GM21786 (cell line): ENCODE results near the gene PTPN7.

ENCODE experiments used
- ATAC-seq: cut with Tn5 transposase; IDR thresholded peaks from one replicate; pipeline ENCODE4 v1.9.1; 2021; ENCODE audit not compliant: unreplicated experiment

Gene PTPN7

GRCh38 chr1:202110977-202111376 lies 49.4 kb downstream of the PTPN7 start:
- ATAC-seq = no peak

DNA sequence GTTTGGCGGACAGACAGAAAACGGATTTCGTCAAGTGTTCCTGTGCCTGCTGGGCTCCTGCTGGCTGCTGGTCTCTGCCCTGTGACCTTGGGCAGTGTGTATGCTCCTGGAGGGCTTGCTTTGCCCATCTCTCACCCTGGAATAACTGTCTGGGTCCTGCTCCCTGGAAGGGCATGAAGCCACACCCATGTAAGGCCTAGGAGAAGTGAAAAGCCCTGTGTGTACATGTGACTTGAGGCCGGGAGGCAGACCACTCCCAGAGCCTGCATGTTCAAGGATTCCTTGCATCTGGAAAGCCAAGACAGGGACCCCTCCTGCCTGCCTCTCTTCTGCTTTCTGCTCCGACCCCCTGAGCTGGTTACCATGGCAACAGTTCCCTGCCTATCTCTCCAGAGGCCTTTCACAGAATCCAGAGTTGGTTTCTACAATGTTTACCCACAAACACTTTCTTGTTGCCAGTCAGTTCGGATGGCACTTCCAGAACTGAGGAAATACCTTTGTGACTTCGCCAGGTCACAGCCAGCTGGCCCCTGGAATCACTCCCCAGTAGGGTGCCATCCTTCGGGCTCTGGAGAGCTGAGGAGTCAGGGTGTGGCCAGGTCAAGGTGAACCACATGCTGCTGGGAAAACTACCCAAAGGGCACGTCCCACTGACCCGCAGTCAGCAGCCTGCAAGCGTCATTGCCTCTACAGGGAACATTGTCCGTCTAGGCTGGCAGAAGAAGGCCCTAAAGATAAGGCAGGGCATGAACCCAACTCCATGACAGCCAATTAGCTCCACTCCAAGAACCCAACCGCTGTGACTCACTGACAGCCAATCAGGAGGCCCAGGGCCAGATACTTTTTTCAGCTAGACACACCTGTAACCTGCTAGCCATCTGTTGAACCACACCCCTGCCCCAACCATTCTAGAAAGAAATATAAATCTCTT lies 52.3 kb downstream of the PTPN7 start:
- ATAC-seq = no peak

DNA sequence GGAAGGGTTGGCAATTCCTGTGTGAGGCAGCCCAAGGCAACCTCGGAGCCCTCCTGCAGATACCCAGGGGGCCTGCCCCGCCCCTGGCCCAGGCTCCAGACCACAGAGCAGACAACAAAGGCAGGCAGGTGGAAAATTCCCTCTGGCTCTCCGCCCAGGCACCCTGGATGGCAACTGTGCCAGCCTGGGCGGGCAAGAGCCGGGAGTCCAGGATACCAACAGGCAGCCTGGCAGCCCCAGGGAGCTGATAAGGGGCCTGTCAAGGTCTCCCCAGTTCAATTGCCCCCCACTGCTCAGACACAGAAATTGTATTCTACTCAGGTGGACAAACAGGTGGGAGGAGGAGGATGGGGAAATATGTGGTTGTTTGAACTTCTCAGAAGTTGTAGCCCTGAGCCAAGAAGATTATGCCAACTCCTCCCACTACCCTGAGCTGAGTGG lies 53.1 kb downstream of the PTPN7 start:
- ATAC-seq = no peak

GRCh38 chr1:202106340-202107254 lies 53.8 kb downstream of the PTPN7 start:
- ATAC-seq = no peak

DNA sequence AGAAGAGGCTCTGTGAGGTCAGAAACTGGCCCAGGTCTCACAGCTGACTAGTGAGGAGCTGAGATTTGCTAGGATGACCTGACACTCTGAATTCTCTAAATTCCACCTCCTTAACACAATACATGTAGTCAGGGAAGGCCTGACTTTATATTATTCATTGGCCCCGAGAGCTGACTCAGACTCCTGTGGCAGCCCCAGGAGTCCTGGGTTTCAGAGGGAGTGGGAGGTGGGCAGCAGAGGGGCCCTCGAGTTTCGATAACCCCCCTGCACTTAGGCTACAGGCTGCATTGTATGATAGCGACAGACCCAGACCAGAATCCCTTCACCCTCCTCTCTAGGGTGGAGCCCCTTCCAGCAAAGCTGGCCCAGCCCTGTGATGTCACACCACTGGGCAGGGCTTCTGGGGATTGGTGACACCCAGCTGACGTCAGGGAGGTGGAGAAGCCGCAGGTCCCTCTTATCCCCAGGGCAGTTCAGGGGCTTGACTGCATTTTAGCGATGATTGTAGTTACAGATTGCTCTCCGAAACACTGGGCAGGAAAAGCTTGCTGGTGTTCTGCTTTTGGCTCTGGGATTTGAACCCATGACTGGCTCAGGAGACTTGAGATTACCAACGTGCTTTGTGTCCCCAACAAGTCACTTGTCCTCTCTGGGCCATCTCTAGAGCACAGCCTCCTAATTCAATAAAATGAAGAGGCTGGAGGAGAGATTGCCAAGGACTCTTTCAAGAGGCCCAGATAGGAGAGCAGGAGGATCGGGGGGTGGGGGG lies 54.6 kb downstream of the PTPN7 start:
- ATAC-seq = no peak

- ATAC-seq = no peak
These were observed 56.3 kb downstream of the PTPN7 start for GRCh38 chr1:202104073-202104472.

DNA sequence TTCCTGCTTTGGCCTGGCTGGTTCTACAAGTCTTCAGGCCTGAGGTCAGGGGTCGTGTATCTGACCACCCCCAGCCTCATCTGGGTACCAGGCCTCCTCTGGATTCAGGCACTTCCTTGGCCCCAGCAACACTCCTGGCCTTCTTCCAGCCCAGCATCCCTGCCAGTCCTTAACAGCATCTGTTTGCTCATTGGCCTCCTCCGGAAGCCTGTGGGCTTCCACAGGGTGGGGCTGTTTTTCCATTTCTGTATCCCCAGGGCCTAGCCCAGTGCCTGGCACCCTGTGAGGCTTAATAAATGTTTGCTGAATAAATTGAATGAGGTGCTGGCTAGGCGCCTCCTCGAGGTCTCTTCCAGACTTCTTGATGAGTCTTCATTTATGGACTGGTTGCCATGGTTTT lies 59.2 kb downstream of the PTPN7 start:
- no peak for ATAC-seq
